ENCODE data around the gene ZC3H12D. TPM values are rescaled to one million over a fixed set of nuclear protein-coding genes. Genes with fewer than 3 reads are reported as not detected.

ZC3H12D gene
- total RNA-seq, 1 donor from 2014 or later: 0.86 TPM

DNA sequence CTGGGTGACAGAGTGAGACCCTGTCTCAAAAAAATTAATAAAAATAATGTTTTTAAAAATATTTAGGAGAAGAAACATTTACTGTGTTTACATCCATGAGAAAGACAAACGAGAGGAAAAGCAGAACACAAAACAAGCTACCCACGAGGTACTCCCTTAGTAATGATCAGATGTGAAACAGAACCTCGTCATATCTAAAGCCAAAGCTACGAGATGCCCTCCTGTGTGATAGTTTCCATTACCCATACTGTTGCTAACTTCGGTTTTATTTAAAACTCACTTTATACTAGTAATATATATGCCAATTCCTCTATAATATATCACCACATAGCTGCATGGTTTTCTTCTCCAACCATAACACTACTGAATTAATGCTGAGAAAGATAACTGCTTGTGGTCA, 63.7 kb downstream of the ZC3H12D start:
- DNase-seq (ENCODE audit: low spot score): no peak
- ATAC-seq: no peak

DNA sequence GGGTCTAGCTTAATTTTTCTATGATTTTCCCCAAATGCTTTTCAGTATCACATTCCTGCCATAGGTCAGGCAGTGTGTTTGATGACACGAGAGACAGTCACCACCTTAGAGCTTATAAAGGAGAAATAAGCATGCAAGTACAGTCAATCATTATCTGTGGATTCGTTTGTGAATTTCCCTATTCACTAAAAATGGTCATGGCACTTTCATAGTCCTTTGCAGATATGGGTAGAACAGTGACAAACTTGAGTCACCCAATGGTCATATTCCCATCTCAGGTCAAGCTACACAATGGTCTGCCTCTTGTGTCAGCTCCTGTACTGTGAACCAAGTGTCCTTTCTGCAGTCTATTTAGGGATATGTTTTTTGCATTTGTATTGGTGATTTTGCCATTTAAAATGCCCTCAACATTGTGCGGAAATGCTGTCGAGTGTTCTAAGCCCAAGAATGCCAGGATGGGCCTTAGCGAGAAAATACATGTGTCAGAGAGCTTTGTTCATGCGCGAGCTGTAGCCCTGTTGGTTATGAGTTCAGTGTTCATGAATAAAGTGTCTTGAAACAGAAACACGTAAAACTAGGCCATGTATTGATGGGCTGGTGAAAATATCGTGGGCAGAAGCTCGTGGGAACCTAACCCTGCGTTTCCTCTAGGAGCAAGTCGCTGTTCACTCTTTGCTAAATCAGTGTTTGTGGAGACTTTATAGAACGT, 65.0 kb downstream of the ZC3H12D start:
- no peak for DNase-seq (ENCODE audit: low spot score)
- ATAC-seq: no peak

DNA sequence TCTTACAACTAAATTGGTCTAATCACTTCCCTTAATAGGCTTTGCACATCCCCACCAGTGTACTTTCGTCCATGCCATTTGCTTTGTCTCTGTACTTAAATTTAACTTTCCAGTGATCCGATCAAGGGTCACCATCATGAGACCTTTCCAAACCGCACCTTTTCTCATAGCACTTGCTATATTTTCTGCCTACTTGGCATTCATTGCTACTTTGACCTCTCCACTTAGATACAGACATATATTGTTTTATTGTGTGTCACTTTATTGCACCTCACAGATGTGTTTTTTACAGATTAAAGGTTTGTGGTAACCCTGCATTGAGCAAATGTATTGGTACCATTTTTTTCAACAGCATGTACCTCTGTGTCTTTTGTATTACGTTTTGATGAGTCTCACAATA, 70.0 kb downstream of the ZC3H12D start:
- DNase-seq (ENCODE audit: low spot score) (no peak), ATAC-seq (no peak)

DNA sequence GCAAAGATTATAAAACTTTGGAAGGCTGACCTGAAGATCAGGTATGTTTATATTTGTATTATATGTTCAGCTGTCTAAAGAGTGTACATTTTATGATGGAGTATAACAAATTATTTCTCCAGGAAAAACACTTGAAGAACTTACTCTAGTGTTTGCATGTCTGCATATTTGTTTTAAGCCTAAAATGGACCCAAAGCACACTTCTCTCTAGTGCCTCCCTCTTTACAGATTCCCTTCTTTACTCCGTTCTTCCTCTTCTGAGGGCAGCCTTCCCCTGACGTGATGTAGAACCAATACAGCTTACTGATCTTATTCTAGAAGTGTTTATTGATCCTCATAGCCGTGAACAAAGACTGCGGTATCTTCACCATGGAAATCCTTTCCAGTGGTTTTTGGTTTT, 70.8 kb downstream of the ZC3H12D start:
- DNase-seq (ENCODE audit: low spot score) (no peak), ATAC-seq (no peak)

DNA sequence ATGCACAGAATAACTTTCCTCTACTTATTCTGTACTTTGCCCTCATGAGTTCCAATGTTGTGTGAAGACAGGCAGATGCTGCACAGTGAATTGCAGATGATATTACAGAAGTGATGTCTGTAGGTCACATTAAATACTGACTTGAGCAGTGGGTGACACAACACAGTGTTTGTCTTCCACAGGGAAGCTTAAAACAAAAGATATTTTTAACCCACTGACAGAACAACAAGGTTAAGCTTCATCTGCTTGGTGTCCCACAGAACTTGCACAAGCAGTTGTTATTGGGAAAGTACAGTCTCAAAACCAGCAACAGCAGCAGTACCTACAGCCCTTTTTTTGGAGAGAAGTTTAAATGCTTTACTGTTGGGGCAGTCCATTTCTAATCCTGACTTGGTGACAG, 74.3 kb downstream of the ZC3H12D start:
- ATAC-seq (no peak), DNase-seq (ENCODE audit: low spot score) (no peak)

DNA sequence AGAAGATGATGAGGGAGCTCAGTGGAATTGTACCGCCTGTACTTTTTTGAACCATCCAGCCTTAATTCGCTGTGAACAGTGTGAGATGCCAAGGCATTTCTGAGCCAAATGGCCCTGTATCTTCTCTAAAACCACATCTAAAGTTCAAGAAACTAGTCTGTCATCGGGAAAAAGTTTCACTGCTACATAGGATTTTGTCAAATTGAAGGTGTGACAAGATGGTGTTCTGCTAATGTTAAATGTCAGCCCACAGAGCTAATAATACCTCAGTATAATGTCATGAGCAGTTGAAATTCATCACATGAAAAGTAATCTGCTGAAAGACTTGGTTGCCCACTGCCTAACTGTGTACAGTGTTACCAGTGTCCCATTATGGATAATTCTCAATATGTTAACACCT, 75.2 kb downstream of the ZC3H12D start:
- no peak for ATAC-seq

DNA sequence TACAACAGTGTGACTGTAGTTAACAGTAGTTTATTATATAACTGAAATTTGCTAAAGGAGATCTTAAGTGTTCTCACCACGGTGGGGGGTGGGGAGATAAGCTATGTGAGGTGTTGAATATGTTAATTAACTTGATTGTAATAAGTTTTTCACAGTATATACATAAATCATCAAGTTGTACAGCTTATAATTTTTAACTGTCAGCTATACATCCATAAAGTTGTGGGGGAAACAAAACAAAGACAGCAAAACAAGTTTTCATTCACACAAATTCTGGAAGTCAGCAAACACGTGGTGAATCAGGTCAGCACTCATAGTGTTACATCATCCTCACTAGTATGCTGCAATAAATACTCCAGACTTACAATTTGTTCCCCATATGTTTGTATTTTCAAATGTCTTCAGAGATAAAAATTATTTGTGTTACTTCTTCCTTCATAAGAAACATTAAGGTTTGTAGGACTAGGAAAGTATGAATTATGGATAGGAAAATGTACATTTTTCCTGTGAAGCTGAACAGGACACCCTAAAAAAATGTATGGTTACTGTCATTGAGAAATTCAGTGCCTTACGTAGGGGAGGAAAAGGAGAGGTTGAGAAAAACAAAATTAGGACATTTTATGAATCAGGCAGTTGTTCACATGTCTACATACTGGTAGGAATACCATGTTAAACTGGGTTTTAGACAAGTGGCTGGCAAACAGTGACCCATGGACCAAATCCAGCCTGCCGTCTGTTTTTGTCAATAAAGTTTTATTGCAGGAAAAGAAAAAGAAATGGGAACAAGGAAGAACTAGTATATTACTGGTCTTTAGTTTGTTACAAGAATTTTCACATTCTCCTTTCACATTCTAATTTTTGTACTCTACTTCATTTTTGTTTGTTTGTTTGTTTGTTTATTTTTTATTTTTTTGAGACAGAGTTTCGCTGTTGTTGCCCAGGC, 78.7 kb downstream of the ZC3H12D start:
- ATAC-seq: no peak
- no peak for DNase-seq (ENCODE audit: low spot score)

More for the DNA sequence above, 75.2 kb downstream of the ZC3H12D start:
- DNase-seq (ENCODE audit: low spot score): no peak

DNA sequence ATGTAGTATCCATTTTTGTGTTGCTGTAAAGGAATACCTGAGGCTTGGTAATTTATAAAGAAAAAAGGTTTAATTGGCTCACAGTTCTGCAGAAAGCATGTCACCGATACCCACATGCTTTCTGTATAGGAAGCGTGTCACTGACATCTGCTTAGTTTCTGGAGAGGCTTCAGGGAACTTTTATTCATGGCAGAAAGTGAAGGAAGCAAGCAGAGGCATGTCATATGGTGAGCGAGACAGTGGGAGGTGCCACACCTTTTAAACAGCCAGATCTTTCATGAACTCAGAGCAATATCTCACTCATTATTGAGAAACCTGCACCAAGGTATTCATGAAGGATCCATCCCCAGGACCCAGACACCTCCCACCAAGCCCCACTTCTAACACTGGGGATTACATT, 81.3 kb downstream of the ZC3H12D start:
- ATAC-seq (no peak), DNase-seq (ENCODE audit: low spot score) (no peak)

DNA sequence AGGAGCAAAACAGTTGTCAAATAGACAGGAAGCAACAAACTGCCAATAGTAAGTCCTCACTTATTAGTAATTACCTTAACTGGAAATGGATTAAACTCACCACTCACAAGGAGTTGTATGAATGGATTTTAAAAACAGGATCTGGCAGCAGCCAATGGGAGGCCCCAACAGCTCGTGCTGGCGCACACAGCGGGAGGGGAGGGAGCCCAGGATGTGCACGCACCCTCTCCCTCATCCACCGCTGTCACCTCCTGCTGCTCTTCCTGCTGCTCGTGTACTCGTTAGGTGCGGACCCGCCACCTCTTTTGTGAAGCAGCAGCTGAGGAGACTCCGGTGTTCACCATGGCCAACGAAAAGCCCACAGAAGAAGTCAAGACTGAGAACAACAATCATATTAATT, 84.8 kb downstream of the ZC3H12D start, which contains the start of gene SUMO4:
SUMO4 (plus strand) TSS at position 213 of the 400 bp plus-strand sequence; CDS start at position 343, 130 bp downstream.
- DNase-seq (ENCODE audit: low spot score) (no peak), ATAC-seq (no peak)

DNA sequence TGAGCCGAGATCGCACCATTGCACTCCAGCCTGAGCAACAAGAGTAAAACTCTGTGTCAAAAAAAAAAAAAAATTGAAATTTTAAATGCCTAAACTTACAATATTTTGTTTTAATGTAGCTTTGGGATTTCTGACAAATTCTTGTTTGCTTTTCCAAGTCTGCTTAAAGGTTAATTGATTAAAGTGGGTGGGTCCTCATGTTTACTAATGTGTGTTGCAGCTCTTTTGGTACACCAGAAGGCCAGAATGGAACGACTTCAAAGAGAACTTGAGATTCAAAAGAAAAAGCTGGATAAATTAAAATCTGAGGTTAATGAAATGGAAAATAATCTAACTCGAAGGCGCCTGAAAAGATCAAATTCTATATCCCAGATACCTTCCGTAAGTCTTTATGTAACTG, 87.4 kb downstream of the ZC3H12D start:
- ATAC-seq (peak; percentile 82), DNase-seq (ENCODE audit: low spot score) (no peak)

Other genes starting within 250 kb of the ZC3H12D start
- 26.9 TPM for gene TAB2, start 167.3 kb downstream of the ZC3H12D start, total RNA-seq
- gene SUMO4, start 84.8 kb downstream of the ZC3H12D start, total RNA-seq: 1.1 TPM
- gene PPIL4, start 61.0 kb upstream of the ZC3H12D start, total RNA-seq: 7.0 TPM
- 18.6 TPM for gene GINM1, start 81.4 kb upstream of the ZC3H12D start, total RNA-seq
- gene KATNA1, start 163.7 kb upstream of the ZC3H12D start, total RNA-seq: 6.1 TPM
- 10.2 TPM for gene LATS1, start 233.1 kb upstream of the ZC3H12D start, total RNA-seq